Keratinocyte (primary cell): Measurements from ENCODE around the gene PBX2. TPM values are rescaled to one million over a fixed set of nuclear protein-coding genes. Genes with fewer than 3 reads are reported as not detected.

Experiments used
- DNase-seq: peaks from one replicate; pipeline ENCODE4 v3.0.0-alpha.2; 2011; ENCODE audit warnings: low read depth, missing footprints, low spot score
- FAIRE-seq: peaks from 2 replicates; lab custom pipeline; 2011; peaks lifted over from hg19 to GRCh38; lab: Jason Lieb, UNC
- H2AFZ ChIP-seq: 2 replicates; pipeline ENCODE4 v1.6.0; 2012; ENCODE audit warnings: low read length, control low read depth, inconsistent platforms; ENCODE audit not compliant: control insufficient read depth
- H3K27ac ChIP-seq: 2 replicates; pipeline ENCODE4 v1.5.1; 2011; ENCODE audit warnings: low read length; ENCODE audit not compliant: control insufficient read depth, insufficient read depth
- H3K27me3 ChIP-seq: 3 replicates; pipeline ENCODE4 v1.6.0; 2011; ENCODE audit warnings: low read length; ENCODE audit not compliant: control insufficient read depth, insufficient read depth; ENCODE audit errors: extremely low read depth
- H3K36me3 ChIP-seq, 2 experiments: 2 replicates in 1 of 2; 3 replicates in 1 of 2; pipeline ENCODE4 v1.5.1; 2011; ENCODE audit warnings: low read length in 2 of 2, mild to moderate bottlenecking in 1 of 2; ENCODE audit not compliant: control insufficient read depth in 2 of 2, insufficient read depth in 2 of 2; ENCODE audit errors: extremely low read depth in 1 of 2
- H3K4me1 ChIP-seq: 3 replicates; pipeline ENCODE4 v1.5.1; 2011; ENCODE audit warnings: low read length; ENCODE audit not compliant: control insufficient read depth, insufficient read depth; ENCODE audit errors: extremely low read depth
- H3K4me2 ChIP-seq: 3 replicates; pipeline ENCODE4 v1.6.0; 2011; ENCODE audit warnings: low read depth, low read length; ENCODE audit not compliant: control insufficient read depth, insufficient read depth; ENCODE audit errors: extremely low read depth
- H3K4me3 ChIP-seq, 3 experiments: fragments of 200-600 bp in 1 of 3; sonication (generic) in 1 of 3; 2 replicates in 2 of 3; 3 replicates in 1 of 3; pipeline ENCODE4 v1.5.1; 2011 to 2016; ENCODE audit warnings: low read length in 3 of 3, mild to moderate bottlenecking in 3 of 3, control low read depth in 2 of 3, inconsistent platforms in 1 of 3, low read depth in 1 of 3, mixed read lengths in 1 of 3, mixed run types in 1 of 3, moderate library complexity in 1 of 3; ENCODE audit not compliant: control insufficient read depth in 2 of 3, insufficient read depth in 2 of 3; ENCODE audit errors: extremely low read depth in 1 of 3
- H3K79me2 ChIP-seq: 2 replicates; pipeline ENCODE4 v1.6.0; 2012; ENCODE audit warnings: low read length; ENCODE audit not compliant: control insufficient read depth, insufficient read depth
- H3K9ac ChIP-seq: 3 replicates; pipeline ENCODE4 v1.6.0; 2011; ENCODE audit warnings: low read length; ENCODE audit not compliant: control insufficient read depth, insufficient read depth; ENCODE audit errors: extremely low read depth
- H3K9me1 ChIP-seq: 3 replicates; pipeline ENCODE4 v1.6.0; 2011; ENCODE audit warnings: low read length; ENCODE audit not compliant: control insufficient read depth, insufficient read depth; ENCODE audit errors: extremely low read depth
- H3K9me3 ChIP-seq: 2 replicates; pipeline ENCODE4 v1.5.1; 2012; ENCODE audit warnings: low read depth, low read length; ENCODE audit not compliant: control insufficient read depth
- H4K20me1 ChIP-seq: 3 replicates; pipeline ENCODE4 v1.6.0; 2011; ENCODE audit warnings: low read length; ENCODE audit not compliant: control insufficient read depth, insufficient read depth; ENCODE audit errors: extremely low read depth
- EZH2 ChIP-seq: IDR thresholded peaks from one replicate; pipeline ENCODE4 v1.6.1; 2012; ENCODE audit warnings: inconsistent platforms, mild to moderate bottlenecking, low read length, moderate library complexity
- dilution Hi-C: fragments of 300-500 bp; cut with MboI; formaldehyde crosslinking; loops from one replicate; pipeline ENCODE4 v1.7.0; 2020; ENCODE audit warnings: low sequenced_read_pairs; ENCODE audit not compliant: extremely low pct_ligation_motif_present
- polyA plus RNA-seq, 5 experiments: library from polyadenylated mRNA; depleted of rRNA in 3 of 5; stranded (reverse) in 3 of 5; stranded (forward) in 1 of 5; unstranded in 1 of 5; fragments of >200 nt; gene quantifications; 1 replicate in 1 of 5; 2 replicates in 3 of 5; 3 replicates in 1 of 5; pipeline versions ENCODE4 v1.2.1 to v1.2.3, GENCODE V29; 2011 to 2012; ENCODE audit warnings: missing spikeins in 2 of 5, low read depth in 1 of 5, low replicate concordance in 1 of 5
- TF ChIP-seq, protein P1 (sequence below), 3 experiments: IDR thresholded peaks in 1 of 3; conservative IDR thresholded peaks in 1 of 3; optimal IDR thresholded peaks in 1 of 3; 2 replicates in 2 of 3; 3 replicates in 1 of 3; pipeline versions ENCODE3 to v1.5.1; 2011; ENCODE audit warnings: low read length in 3 of 3, mild to moderate bottlenecking in 3 of 3, moderate library complexity in 2 of 3, control low read depth in 1 of 3, inconsistent platforms in 1 of 3; ENCODE audit not compliant: insufficient read depth in 2 of 3; ENCODE audit errors: extremely low read depth in 1 of 3

The PBX2 gene
- polyA plus RNA-seq, 1 donor (not counting 4 experiments of a cell fraction or from before 2014, with no cell fraction given) = 43.5 TPM

DNA sequence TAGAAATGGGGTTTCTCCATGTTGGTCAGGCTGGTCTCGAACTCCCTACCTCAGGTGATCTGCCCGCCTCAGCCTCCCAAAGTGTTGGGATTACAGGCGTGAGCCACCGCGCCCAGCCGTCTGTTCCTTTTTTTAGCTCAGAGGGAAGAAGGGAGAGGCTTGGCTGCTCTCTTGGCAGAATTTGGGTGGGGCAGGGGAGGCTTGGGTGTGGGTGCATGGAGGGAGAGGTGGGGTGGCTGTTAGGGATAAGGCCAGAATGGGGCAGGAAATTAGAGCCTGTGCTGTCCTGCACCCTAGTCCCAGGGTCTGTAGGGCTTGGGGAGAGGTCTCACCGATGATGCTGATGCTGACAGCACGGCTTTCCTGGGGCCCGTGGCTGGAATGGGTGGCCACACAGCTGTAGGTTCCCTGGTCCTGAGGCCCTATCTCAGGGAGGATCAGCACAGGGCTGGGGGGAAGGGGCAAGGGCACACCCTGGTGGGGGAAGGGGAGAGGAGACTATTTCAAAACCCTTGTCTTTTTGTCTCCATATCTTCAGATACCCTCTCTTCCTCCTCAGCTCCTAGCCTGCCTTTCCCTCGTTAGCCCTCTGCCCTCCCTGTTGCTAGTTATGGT lies 8.0 kb downstream of the PBX2 start:
- Histone ChIP-seq H3K9me1 (no peaks in the 10 kb centered on the region), H3K9me3 (no peaks in the 10 kb centered on the region), H3K27me3 (no peaks in the 10 kb centered on the region), H3K4me3 (no peak overlapping the region), H2AFZ (no peak overlapping the region), H3K79me2 (peaks cover 7% of the 10 kb centered on the region), H3K9ac (no peak overlapping the region), H3K36me3 (peaks cover 13 to 14% of the 10 kb centered on the region in 2 experiments), H3K4me2 (no peak overlapping the region), H3K4me1 (peaks cover 10% of the 10 kb centered on the region), H3K27ac (no peak overlapping the region), H4K20me1 (no peaks in the 10 kb centered on the region)
- FAIRE-seq (no peak), DNase-seq (no peak)
- dilution Hi-C loops = no loop called here
- no peak for TF ChIP-seq EZH2
- TF ChIP-seq, protein P1, sequence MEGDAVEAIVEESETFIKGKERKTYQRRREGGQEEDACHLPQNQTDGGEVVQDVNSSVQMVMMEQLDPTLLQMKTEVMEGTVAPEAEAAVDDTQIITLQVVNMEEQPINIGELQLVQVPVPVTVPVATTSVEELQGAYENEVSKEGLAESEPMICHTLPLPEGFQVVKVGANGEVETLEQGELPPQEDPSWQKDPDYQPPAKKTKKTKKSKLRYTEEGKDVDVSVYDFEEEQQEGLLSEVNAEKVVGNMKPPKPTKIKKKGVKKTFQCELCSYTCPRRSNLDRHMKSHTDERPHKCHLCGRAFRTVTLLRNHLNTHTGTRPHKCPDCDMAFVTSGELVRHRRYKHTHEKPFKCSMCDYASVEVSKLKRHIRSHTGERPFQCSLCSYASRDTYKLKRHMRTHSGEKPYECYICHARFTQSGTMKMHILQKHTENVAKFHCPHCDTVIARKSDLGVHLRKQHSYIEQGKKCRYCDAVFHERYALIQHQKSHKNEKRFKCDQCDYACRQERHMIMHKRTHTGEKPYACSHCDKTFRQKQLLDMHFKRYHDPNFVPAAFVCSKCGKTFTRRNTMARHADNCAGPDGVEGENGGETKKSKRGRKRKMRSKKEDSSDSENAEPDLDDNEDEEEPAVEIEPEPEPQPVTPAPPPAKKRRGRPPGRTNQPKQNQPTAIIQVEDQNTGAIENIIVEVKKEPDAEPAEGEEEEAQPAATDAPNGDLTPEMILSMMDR (optimal IDR thresholded peaks at IDR 0.05 in 1 of 3, IDR thresholded peaks at IDR 0.05 in 1 of 3, conservative IDR thresholded peaks at IDR 0.05 in 1 of 3; ENCODE audit: extremely low read depth in 1 of 3, insufficient read depth in 2 of 3, low read length in 3 of 3) = no peak

DNA sequence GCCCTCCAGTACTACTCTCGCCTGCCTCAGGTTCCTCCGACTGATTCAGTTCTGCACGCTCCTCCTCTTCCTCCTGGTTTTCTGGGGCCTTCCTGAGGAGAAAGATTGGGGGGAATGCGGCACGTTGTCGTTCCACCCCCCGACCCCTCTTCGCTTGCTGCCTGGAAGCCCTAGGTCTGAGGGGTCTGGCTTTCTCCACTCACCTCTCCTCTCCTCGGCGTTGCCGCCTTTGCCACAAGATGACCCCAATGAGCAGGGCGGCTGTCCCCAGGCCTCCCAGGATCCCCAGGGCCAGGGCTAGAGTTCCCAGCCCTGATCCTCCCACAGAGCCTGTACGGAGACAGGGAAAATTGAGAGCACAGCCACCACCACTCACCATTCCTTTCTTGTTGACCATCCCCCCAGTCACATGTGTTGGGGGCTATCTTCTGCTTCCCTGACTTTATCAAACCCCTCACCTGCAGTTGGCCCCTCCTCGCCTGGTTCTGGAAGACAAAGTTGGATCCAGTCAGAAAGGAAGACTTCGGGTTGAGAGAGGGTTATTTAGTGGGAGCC lies 8.8 kb downstream of the PBX2 start:
- Histone ChIP-seq H3K4me2 (no peak overlapping the region), H3K79me2 (peaks cover 7% of the 10 kb centered on the region), H2AFZ (no peak overlapping the region), H3K27me3 (no peaks in the 10 kb centered on the region), H3K9ac (no peak overlapping the region), H3K36me3 (peaks cover 7 to 10% of the 10 kb centered on the region in 2 experiments), H3K27ac (no peak overlapping the region), H4K20me1 (no peaks in the 10 kb centered on the region), H3K9me3 (no peaks in the 10 kb centered on the region), H3K4me3 (no peak overlapping the region), H3K9me1 (no peaks in the 10 kb centered on the region), H3K4me1 (peaks cover 18% of the 10 kb centered on the region)
- no peak for TF ChIP-seq EZH2
- TF ChIP-seq, protein P1 (optimal IDR thresholded peaks at IDR 0.05 in 1 of 3, IDR thresholded peaks at IDR 0.05 in 1 of 3, conservative IDR thresholded peaks at IDR 0.05 in 1 of 3; ENCODE audit: extremely low read depth in 1 of 3, insufficient read depth in 2 of 3, low read length in 3 of 3) = no peak
- FAIRE-seq (no peak), DNase-seq (no peak)
- dilution Hi-C loops = no loop called here
